HG03097 (cell line): ENCODE measurements around the gene CD300LD.
"Not testable (repeated sequence)": the region's sequence is repeated elsewhere in the genome, so short reads cannot be mapped to it uniquely, and the experiment has no call there.

Source experiments
- ATAC-seq: cut with Tn5 transposase; IDR thresholded peaks from one replicate; pipeline ENCODE4 v1.9.1; 2021; ENCODE audit not compliant: unreplicated experiment, low FRiP score

CD300LD gene

DNA sequence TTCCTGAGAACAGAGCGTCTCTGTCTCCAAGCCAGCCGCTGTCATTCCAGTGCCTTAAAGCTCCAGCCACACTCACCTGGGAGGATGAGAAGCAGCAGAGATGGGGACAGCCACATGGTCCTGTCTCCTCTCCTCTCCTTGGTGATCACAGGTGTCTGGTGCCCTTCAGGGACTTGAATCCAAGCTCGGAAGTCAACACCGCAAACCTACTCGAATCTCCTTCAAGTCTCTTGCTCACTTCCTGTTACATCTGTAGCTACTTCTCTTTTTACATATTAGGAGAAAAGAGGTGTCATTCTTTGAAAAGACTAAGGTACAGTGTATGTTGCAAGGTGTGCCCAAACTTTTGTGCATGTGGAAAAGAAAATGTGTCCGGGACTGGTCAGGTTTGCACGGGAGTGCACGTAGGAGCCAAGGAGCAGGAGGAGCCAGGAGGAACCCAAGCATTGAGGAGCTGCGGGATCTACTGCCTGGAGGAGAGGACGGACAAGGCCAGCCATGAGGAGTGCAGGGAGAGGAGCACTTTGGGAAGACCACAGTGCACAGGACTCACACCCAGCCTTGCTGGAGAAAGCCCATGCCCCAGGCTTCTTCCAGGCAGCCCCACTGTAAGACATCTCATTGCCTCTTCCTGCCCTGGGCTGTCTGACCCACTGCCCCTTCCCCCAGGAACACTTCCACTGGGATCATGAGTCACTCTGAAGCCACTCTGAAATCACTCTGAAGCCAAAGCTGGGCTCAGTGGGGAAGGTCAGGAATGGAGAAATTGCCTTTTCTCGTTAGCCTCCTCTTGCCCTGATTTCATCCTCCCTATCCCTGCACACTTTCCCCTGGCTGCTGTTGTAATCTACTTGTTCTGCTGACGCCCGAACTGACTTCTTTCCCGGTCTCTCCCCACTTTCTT is at the start of gene CD300LD:
CD300LD (minus strand) TSS at position 197 of the 904 bp plus-strand sequence; CDS start at position 116, 81 bp downstream.
- no peak for ATAC-seq

- ATAC-seq, result no peak
Measured at GRCh38 chr17:74641224-74641957, 49.3 kb upstream of the CD300LD start.

DNA sequence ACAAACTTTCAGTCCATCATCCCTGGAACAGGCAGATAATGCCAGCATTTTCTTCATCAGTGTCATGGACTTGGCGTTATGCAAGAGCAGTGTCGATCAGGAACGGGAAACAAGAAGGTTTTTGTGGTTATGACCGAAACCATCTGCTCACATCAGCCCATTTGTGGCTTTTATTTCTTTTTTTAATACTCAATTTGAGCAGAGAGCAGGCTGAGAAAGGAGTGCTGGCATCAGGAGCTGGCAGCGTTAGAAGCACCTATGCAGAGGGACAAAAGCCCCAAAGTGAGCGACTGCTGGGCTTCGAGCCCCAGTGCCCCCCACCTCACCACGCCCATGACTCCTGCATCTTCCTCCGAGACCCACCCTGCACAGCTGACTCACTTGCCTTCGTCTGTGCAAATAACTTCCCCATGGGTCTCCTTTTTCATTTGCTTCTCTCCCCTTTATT is 47.6 kb upstream of the CD300LD start:
- no peak for ATAC-seq

GRCh38 chr17:74637926-74638325 is 45.8 kb upstream of the CD300LD start:
- no peak for ATAC-seq

DNA sequence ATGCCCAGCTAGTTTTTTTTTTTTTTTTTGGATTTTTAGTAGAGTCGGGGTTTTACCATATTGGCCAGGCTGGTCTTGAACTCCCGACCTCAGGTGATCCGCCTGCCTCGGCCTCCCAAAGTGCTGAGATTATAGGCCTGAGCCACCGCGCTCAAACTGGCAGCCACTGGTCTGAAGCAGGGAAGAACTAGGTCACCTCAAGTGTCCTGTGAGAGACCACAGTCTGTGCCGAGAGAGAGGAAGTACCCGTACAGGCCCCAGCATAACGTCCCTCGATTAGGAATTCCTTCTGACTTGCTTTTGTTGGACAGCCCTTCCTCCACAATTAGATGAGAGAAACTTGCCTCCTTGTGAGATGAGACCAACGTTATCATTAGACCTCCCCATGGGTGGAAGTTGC is 45.2 kb upstream of the CD300LD start:
- ATAC-seq, result no peak

- not testable (repeated sequence) for ATAC-seq
Measured at GRCh38 chr17:74636541-74637085, 44.5 kb upstream of the CD300LD start.

GRCh38 chr17:74635418-74635817 is 43.3 kb upstream of the CD300LD start:
- no peak for ATAC-seq

GRCh38 chr17:74633326-74633725 is 41.2 kb upstream of the CD300LD start:
- ATAC-seq, result no peak

DNA sequence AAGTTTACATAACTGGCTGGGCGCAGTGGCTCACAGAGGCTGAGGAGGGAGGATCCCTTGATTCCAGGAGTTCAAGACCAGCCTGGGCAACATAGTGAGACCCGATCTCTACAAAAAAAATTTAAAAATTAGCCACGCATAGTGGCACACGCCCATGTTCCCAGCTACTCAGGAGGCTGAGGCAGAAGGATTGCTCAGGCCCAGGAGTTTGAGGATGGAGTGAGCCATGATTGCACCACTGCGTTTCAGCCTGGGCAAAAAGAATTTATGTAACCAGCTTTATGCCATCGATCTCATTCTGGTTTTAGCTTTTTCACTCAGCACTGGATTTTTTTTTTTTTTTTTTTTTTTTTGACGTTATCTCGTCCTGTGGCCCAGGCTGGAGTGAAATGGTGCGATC is 40.5 kb upstream of the CD300LD start:
- ATAC-seq, result no peak

DNA sequence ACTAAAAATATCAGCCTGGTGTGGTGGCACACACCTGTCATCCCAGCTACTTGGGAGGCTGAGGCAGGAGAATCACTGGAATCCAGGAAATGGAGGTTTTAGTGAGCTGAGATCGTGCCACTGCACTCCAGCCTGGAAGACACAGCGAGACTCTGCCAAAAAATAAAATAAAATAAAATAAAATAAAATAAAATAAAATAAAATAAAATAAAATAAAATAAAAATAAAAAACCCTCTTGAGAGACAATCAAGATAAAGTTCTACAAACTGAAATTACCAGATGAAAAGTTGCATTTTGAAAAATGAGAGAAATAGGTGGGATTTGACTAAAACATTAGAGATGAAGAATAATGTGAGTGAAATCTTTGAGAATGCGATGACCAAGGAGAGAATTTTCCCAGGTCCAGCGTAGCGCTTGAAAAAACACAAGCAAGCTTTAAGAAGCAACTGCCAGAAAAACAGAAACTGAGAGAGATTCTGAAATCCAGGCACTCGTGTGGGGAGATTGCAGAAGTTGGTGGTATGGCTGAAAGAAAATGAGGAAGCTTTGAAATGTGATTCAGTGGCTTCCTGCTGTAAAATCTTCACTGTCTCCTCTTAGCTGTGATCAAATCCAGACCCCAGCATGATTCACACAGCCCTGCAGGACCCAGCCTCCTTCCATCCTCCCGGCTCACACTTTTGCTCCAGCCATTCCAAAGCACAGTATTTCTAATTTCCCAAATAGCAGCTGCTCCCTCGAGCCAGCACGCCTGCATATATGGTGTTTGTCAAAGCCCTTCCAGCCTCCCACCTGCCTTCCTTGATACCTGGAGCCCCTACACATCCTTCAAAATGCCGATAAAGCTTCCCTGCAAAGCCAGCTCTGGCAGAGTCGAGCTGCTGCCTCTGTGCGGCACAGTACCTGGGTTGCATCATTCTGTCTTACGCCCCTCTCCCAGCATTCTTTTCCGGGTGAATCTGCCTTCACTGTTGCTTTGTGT is 39.7 kb upstream of the CD300LD start:
- no peak for ATAC-seq

- ATAC-seq, result not testable (repeated sequence)
Measured at GRCh38 chr17:74630251-74630650, 38.2 kb upstream of the CD300LD start.

DNA sequence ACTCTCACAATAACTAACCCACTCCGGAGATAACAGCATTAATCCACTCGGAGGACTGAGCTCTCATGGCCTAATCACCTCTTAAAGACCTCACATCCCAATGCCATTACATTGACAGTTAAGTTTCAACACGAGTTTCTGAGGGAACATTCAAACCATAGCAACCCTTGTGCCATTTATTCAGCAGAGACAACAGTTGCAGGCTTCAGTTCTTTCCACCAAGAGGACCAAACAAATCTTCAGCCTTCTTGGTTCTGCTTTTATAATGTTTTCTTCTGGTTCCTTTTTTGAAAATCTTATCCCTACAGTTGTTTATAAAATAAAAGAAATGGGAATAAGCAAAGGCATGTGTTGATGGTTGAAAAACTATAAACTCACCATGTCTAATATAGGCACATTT is 33.6 kb upstream of the CD300LD start:
- no peak for ATAC-seq

DNA sequence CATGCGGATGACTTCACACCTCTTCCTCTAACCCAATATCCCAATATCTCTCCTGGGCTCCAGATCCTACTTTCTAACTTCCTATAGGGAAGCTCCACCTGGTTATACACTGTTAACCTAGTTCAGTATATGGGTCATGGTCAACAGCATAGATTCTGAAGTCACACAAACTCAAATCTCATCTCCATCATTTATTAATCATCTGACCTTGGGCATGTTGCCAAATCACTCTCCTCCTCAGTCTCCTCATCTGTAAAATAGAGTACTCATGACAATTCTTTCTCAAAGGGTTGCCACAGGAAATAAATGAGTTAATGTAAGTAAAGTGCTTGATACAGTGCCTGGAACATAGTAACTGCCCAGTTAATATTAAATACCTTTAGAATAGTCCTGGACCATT is 32.0 kb upstream of the CD300LD start:
- no peak for ATAC-seq

DNA sequence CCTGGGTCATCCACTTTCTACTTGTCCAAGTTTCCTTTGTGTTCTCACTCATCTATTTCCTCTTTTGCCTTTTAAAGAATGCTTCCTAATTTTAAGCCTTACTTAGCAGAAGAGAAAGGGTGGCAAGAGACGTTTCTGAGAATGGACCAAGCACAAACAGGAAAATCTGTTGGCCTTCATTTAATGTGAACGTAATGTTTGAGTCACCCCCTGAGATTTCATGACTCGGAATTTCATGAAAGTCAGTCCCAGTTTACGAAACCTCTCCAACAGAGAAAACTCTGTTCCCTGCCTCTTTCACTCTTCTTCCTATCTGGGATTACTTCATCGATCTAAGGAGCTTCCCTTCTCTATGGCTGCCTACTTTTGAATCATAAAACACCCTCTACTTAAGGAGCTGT is 31.6 kb upstream of the CD300LD start, which contains the start of gene CD300E:
CD300E (minus strand) TSS at position 46 of the 401 bp plus-strand sequence. CDS start 117 bp downstream, outside the sequence.
- no peak for ATAC-seq

GRCh38 chr17:74619077-74619673 is 27.1 kb upstream of the CD300LD start:
- ATAC-seq, result no peak

GRCh38 chr17:74618451-74618850 is 26.4 kb upstream of the CD300LD start:
- ATAC-seq, result no peak

DNA sequence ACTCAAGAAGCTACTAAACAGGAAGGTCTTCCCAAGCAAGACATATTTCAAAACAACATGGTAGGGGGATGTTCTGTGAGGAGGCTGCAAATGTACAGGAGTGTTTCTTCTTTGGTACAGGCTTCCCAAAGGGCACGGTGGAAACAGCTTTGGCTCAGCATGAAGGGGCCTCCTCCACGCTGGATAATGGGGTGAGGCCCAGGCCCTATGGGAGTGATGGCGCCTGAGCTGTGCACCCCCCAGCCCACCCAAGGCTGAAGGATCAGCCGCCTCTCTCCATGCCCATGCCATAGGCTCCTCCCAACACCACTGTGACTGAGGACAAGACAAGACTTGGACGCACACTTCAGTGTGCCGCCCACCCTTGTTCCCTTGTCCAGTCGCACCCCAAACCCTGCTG is 24.6 kb upstream of the CD300LD start:
- no peak for ATAC-seq

DNA sequence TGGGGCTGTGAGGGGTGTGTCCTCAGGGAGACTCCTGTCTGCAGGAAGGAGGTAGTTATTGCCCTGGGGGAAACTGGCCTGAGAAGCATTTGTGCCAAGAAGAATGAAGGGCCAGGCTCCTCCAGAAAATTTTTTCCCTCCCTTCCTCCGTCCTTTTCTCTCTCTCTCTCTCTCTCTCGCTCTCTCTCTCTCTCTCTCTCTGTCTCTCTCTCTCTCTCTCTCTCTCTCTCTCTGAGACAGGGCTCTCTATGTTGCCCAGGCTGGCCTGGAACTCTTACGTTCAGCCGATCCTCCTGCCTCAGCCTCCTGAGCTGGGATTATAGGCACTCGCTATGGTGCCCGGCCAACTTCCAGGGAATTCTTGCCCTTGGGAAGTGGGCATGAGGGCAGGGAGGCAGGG is 20.0 kb upstream of the CD300LD start:
- no peak for ATAC-seq

DNA sequence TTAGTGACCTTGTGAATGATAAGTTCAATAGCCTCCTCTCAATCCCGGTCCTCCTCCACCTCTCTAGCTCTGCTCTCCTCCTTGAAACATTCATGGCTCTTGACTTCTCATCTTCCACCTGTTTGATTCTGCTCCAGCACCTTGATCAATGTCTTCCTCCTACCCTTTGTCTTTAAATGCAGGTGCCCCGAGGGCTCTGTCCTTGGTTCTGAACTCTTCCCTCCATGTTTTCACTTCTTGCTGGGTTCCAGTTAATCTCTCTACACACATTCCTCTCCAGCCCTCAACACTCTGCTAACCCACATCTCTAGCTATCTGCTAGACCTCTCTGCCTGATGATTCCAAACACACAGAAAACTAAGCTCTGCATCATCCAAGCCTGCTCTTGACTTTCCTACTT is 18.0 kb upstream of the CD300LD start:
- ATAC-seq, result no peak

DNA sequence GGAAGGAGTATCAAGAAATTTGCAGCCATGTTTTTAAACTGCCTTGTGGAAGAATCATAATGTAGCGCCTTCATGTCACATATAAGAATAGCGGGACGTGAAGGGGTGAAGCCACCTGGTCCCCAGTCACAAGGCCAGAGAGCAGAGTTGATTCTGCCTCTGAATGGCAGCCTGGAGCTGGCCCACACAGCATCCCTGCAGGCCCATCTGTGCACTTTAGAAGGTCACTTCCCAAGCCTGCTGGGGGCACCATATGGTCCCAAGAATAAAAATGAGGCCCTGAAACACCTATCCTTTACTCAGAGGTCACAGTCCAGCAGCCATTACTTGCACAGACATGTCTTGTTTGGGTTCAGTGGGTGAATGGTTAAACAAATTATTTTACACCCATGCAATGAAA is 16.4 kb upstream of the CD300LD start:
- no peak for ATAC-seq
